NCI-H146 (cell line): ENCODE results near the gene KDM4B.

Experiments used
- DNase-seq: peaks from one replicate; lab custom pipeline; 2025; lab: John Stamatoyannopoulos, UW

Gene KDM4B

GRCh38 chr19:5137114-5137513, 168.2 kb downstream of the KDM4B start:
- DNase-seq, result no peak

- no peak for DNase-seq
These were observed 168.7 kb downstream of the KDM4B start for GRCh38 chr19:5137571-5138124.

- no peak for DNase-seq
These were observed 170.0 kb downstream of the KDM4B start for GRCh38 chr19:5138606-5139582.

GRCh38 chr19:5139583-5140325, 170.8 kb downstream of the KDM4B start:
- no peak for DNase-seq

- no peak for DNase-seq
These were observed 172.4 kb downstream of the KDM4B start for GRCh38 chr19:5141129-5141849.

GRCh38 chr19:5141850-5142724, 173.2 kb downstream of the KDM4B start:
- no peak for DNase-seq

GRCh38 chr19:5142725-5143097, 173.8 kb downstream of the KDM4B start:
- DNase-seq, result no peak

- no peak for DNase-seq
These were observed 174.8 kb downstream of the KDM4B start for GRCh38 chr19:5143471-5144411.

- no peak for DNase-seq
These were observed 175.7 kb downstream of the KDM4B start for GRCh38 chr19:5144545-5145179.

- no peak for DNase-seq
These were observed 176.9 kb downstream of the KDM4B start for GRCh38 chr19:5145521-5146511.

GRCh38 chr19:5147074-5147977, 178.4 kb downstream of the KDM4B start:
- DNase-seq, result no peak

GRCh38 chr19:5147978-5148793, 179.3 kb downstream of the KDM4B start:
- DNase-seq, result no peak

GRCh38 chr19:5148794-5149190, 179.9 kb downstream of the KDM4B start:
- no peak for DNase-seq

- DNase-seq, result no peak
These were observed 180.6 kb downstream of the KDM4B start for GRCh38 chr19:5149508-5149907.

- no peak for DNase-seq
These were observed 181.3 kb downstream of the KDM4B start for GRCh38 chr19:5149932-5150901.
